RKO (cell line): ENCODE measurements around the gene TSC22D4.
A peak's percentile ranks its signal among the peaks of the same experiment; 100 is the strongest.
"Not testable (repeated sequence)": the region's sequence is repeated elsewhere in the genome, so short reads cannot be mapped to it uniquely, and the experiment has no call there.

Experiments
- DNase-seq: peaks from one replicate; pipeline ENCODE4 v3.0.0-alpha.2; 2016; ENCODE audit warnings: low spot score

TSC22D4 gene

GRCh38 chr7:100478958-100479660, at the start of gene TSC22D4:
TSC22D4 (minus strand) TSS chr7:100479214; CDS start chr7:100478038, 1,176 bp downstream.
- peak; percentile 95 for DNase-seq

- DNase-seq: not testable (repeated sequence)
Measured at GRCh38 chr7:100528108-100528866, 49.3 kb upstream of the TSC22D4 start.

- not testable (repeated sequence) for DNase-seq
Measured at GRCh38 chr7:100523192-100523591, 44.2 kb upstream of the TSC22D4 start.

- DNase-seq: not testable (repeated sequence)
Measured at GRCh38 chr7:100521909-100522593, 43.0 kb upstream of the TSC22D4 start.

- no peak for DNase-seq
Measured at GRCh38 chr7:100521076-100521475, 42.1 kb upstream of the TSC22D4 start.

- DNase-seq: no peak
Measured at GRCh38 chr7:100520138-100520537, 41.1 kb upstream of the TSC22D4 start.

- no peak for DNase-seq
Measured at GRCh38 chr7:100519580-100519979, 40.6 kb upstream of the TSC22D4 start.

GRCh38 chr7:100517305-100517704, 38.3 kb upstream of the TSC22D4 start:
- no peak for DNase-seq

- no peak for DNase-seq
Measured at GRCh38 chr7:100516135-100516812, 37.3 kb upstream of the TSC22D4 start.

- no peak for DNase-seq
Measured at GRCh38 chr7:100515072-100515532, 36.1 kb upstream of the TSC22D4 start.

- no peak for DNase-seq
Measured at GRCh38 chr7:100513212-100513810, 34.3 kb upstream of the TSC22D4 start.

GRCh38 chr7:100510437-100511239, 31.6 kb upstream of the TSC22D4 start:
- no peak for DNase-seq

- no peak for DNase-seq
Measured at GRCh38 chr7:100509231-100509630, 30.2 kb upstream of the TSC22D4 start.

GRCh38 chr7:100506356-100506923, 27.4 kb upstream of the TSC22D4 start:
- peak; percentile 27 for DNase-seq

- DNase-seq: no peak
Measured at GRCh38 chr7:100504887-100505611, 26.0 kb upstream of the TSC22D4 start.

GRCh38 chr7:100504031-100504430, 25.0 kb upstream of the TSC22D4 start:
- not testable (repeated sequence) for DNase-seq

- not testable (repeated sequence) for DNase-seq
Measured at GRCh38 chr7:100500743-100501142, 21.7 kb upstream of the TSC22D4 start.

GRCh38 chr7:100496509-100496908, 17.5 kb upstream of the TSC22D4 start:
- no peak for DNase-seq

GRCh38 chr7:100493476-100494264, 14.7 kb upstream of the TSC22D4 start:
- DNase-seq: no peak
